Calu3 (cell line): ENCODE data around the gene MAP7. TPM values are rescaled to one million over a fixed set of nuclear protein-coding genes. Genes with fewer than 3 reads are reported as not detected.

Experiments
- BruUV-seq: library from RNA; stranded (reverse); fragments of 400-500 nt; replicated peaks from 2 replicates; lab custom pipeline; 2021; lab: Mats Ljungman, UMichigan
- CTCF ChIA-PET: fragments of 300-600 bp; sonication (Branson Sonifier 250); formaldehyde crosslinking; loops from one replicate; lab custom pipeline; 2022; ENCODE audit warnings: antibody characterized with exemption; lab: Charles Lee
- DNase-seq: peaks from one replicate; pipeline ENCODE4 v3.0.0; 2022
- H3K27ac Mint-ChIP-seq: one replicate; pipeline ENCODE4 v1.8.0; 2022; ENCODE audit warnings: mixed read lengths; ENCODE audit not compliant: unreplicated experiment
- H3K27me3 Mint-ChIP-seq: one replicate; pipeline ENCODE4 v1.8.0; 2022; ENCODE audit warnings: mixed read lengths; ENCODE audit not compliant: unreplicated experiment
- H3K36me3 Mint-ChIP-seq: one replicate; pipeline ENCODE4 v1.8.0; 2022; ENCODE audit warnings: mild to moderate bottlenecking, moderate library complexity, mixed read lengths; ENCODE audit not compliant: insufficient read depth, unreplicated experiment
- H3K4me1 Mint-ChIP-seq: one replicate; pipeline ENCODE4 v1.8.0; 2022; ENCODE audit warnings: mild to moderate bottlenecking, low read depth, mixed read lengths; ENCODE audit not compliant: unreplicated experiment
- H3K4me3 Mint-ChIP-seq: one replicate; pipeline ENCODE4 v1.8.0; 2022; ENCODE audit warnings: mild to moderate bottlenecking, low read depth, moderate library complexity, mixed read lengths; ENCODE audit not compliant: unreplicated experiment
- H3K9me3 Mint-ChIP-seq: one replicate; pipeline ENCODE4 v1.8.0; 2022; ENCODE audit warnings: low read depth, mixed read lengths; ENCODE audit not compliant: unreplicated experiment
- intact Hi-C: fragments of 100-400 bp; cut with micrococcal nuclease; formaldehyde crosslinking; loops from one replicate; pipeline ENCODE4 v1.10.0; 2022; ENCODE audit not compliant: unreplicated experiment
- total RNA-seq: library from RNA; stranded (reverse); gene quantifications from 2 replicates; pipeline ENCODE4 v1.2.3, GENCODE V29; 2022
- TF ChIP-seq, protein P1 (sequence below): fragments of 200-600 bp; IDR thresholded peaks from one replicate; pipeline ENCODE4 v1.8.0; 2022; ENCODE audit warnings: antibody characterized with exemption; ENCODE audit not compliant: unreplicated experiment

MAP7 gene
- total RNA-seq, 1 experiment from 2014 or later: 30.1 TPM

DNA sequence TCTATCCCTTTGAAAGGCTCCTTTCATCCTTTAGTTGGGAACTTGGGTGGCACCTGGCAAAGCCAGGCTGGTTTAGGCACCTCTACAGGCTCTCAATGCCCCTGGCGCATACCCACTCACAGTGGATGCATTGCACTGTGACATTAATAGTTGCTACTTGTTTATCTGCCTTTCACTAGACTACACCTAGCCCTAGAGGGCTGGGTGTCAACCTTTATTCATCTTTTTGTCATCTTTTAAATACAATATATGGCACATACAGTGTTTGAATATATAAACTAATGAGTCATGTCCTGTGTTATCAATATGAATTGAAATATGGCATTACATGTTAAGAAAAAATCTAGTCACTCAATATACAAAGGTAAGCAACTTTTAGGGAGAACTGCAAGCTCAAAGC lies 140.6 kb downstream of the MAP7 start:
- intact Hi-C loops: no loop called here
- no peaks in the 10 kb centered on the region for H3K27me3 Mint-ChIP-seq
- H3K4me1 Mint-ChIP-seq: peaks cover 27% of the 10 kb centered on the region
- no peaks in the 10 kb centered on the region for H3K9me3 Mint-ChIP-seq
- no TSS peak for BruUV-seq
- DNase-seq: no peak
- no peak overlapping the region for H3K27ac Mint-ChIP-seq
- H3K36me3 Mint-ChIP-seq: no peaks in the 10 kb centered on the region
- CTCF ChIA-PET: no interaction called here
- TF ChIP-seq, protein P1, sequence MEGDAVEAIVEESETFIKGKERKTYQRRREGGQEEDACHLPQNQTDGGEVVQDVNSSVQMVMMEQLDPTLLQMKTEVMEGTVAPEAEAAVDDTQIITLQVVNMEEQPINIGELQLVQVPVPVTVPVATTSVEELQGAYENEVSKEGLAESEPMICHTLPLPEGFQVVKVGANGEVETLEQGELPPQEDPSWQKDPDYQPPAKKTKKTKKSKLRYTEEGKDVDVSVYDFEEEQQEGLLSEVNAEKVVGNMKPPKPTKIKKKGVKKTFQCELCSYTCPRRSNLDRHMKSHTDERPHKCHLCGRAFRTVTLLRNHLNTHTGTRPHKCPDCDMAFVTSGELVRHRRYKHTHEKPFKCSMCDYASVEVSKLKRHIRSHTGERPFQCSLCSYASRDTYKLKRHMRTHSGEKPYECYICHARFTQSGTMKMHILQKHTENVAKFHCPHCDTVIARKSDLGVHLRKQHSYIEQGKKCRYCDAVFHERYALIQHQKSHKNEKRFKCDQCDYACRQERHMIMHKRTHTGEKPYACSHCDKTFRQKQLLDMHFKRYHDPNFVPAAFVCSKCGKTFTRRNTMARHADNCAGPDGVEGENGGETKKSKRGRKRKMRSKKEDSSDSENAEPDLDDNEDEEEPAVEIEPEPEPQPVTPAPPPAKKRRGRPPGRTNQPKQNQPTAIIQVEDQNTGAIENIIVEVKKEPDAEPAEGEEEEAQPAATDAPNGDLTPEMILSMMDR: no peak
- no peak overlapping the region for H3K4me3 Mint-ChIP-seq

DNA sequence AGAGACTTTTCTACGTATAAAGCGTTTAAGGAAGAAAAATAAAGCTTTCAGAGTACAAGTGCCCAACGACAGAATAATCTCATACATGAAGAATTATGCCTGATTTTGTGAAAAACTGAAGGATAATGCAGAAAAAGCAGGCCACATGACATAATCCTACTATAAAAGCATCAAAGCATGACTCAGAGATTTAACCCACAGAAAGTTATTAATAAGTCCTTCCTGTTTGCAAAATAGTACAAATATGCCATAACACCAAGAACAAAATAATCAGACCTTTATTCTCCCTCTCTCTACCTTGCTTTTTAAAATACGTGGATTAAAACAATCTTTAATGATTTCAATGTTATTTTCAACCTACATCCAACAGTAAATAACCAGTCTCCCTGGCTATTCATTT lies 142.0 kb downstream of the MAP7 start:
- Mint-ChIP-seq H3K9me3 (no peaks in the 10 kb centered on the region), H3K4me3 (no peak overlapping the region), H3K27me3 (no peaks in the 10 kb centered on the region), H3K27ac (no peak overlapping the region), H3K4me1 (peaks cover 32% of the 10 kb centered on the region), H3K36me3 (no peaks in the 10 kb centered on the region)
- no TSS peak for BruUV-seq
- CTCF ChIA-PET: no interaction called here
- TF ChIP-seq, protein P1: no peak
- DNase-seq: no peak
- intact Hi-C loops: no loop called here

DNA sequence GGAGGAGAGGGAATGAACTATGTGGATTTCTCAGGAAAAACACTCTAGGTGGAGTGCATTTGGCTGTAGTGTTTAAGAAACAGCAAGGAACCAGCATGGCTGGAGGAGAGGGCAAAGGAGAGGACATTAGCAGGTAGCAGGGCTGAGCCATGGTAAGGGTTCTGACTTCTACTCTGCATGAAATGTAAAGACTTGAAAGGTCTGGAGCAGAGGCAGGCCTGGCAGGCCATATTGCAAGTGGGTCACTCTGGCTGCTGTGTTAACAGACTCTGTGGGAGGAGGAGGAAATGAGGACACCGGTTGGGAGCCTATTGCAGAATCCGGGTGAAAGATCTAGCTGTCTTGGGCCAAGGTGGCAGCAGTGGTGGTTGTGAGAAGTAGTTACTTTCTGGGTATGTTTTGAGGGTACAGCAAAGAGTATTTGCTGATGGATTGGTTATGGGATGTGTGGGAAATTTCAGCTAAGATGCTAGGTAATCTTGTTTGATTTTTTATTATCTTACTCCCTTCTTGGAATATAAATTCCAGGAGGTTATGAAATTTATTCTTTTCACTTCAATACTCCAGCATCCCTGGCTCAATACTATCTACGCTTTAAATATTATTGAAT lies 144.7 kb downstream of the MAP7 start:
- no TSS peak for BruUV-seq
- Mint-ChIP-seq H3K27ac (peak overlapping the region; percentile 22), H3K27me3 (no peaks in the 10 kb centered on the region), H3K9me3 (peaks cover 2% of the 10 kb centered on the region), H3K4me1 (peaks cover 46% of the 10 kb centered on the region), H3K4me3 (no peak overlapping the region), H3K36me3 (peaks cover 5% of the 10 kb centered on the region)
- CTCF ChIA-PET: interaction anchor here (0.7 kb wide), 1 partner anchor 35 kb away, joined by 3 read pairs; no protein-coding TSS in a partner anchor
- no peak for DNase-seq
- TF ChIP-seq, protein P1: no peak
- intact Hi-C loops: no loop called here

DNA sequence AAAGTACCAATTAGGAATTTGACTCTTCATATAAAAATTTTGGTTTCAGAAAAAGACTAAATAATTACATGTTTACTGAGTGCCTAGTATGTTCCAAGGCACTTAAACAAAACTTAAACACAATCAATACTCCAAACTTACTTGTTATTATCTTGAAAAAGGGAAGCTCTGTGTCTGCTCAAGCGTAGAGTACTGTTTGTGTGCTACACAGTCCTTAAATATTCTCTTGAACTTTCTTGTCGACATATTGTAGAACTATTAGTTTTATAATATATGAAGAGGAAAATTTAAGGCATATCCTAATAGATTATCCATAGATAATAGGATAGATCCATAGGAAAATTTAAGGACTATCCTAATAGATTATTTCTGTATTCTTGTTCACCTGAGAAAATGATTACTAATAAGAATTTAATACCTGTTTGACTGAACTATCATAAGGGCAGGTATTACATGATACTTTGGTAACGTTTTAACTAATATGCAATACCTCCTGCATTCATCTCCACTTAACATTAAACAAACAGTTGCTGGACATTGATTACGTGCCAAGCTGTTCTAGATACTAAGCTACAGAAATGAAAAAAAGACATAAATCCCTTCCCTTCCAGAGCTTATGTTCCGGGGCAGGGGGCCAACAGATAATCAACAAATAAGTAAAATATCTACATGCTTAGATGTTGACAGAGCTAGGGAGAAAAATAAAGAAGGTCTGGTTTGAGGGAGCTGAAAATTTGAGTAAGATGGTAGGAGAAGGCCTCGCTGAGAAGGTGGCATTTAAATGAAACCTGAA lies 145.4 kb downstream of the MAP7 start:
- Mint-ChIP-seq H3K36me3 (peaks cover 5% of the 10 kb centered on the region), H3K9me3 (peaks cover 2% of the 10 kb centered on the region), H3K27me3 (no peaks in the 10 kb centered on the region), H3K4me1 (peaks cover 46% of the 10 kb centered on the region), H3K27ac (peak overlapping the region; percentile 22), H3K4me3 (no peak overlapping the region)
- CTCF ChIA-PET: interaction anchor here (0.7 kb wide), 1 partner anchor 24 kb away, joined by 4 read pairs; no protein-coding TSS in a partner anchor
- DNase-seq: no peak
- intact Hi-C loops: no loop called here
- TF ChIP-seq, protein P1: no peak
- BruUV-seq: no TSS peak
